ENCODE data around the gene ADGRL3. TPM values are rescaled to one million over a fixed set of nuclear protein-coding genes. Genes with fewer than 3 reads are reported as not detected.
"Not testable (repeated sequence)": the region's sequence is repeated elsewhere in the genome, so short reads cannot be mapped to it uniquely, and the experiment has no call there.

The ADGRL3 gene
- polyA plus RNA-seq, 1 experiment, result 0.35 TPM

DNA sequence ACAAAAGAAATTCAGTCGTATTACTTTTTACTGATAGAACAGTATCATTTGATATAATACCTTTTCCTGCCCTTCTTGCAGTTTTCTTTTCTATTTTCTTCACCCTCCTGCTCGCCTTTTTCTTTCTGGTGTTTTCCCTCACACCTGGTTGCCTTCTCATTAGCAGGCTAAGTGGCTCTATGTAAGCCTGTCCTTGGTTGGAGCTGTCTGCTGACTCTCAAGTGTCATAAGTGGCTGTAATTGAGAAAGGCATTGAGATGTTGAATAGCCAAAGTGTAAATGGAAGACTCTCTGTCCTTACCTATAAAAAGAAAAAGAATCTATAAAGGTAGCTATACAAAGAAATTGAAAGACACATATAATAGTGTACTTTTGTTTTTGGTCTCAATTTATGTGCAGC lies 180.7 kb downstream of the ADGRL3 start:
- Histone ChIP-seq H3K9me3 (ENCODE audit: control insufficient read depth, insufficient read depth, low read length) (no peaks in the 10 kb centered on the region), H3K27ac (ENCODE audit: low read depth, low read length) (no peak overlapping the region), H3K4me3 (ENCODE audit: low read depth, low read length) (no peak overlapping the region), H3K27me3 (ENCODE audit: control insufficient read depth, insufficient read depth, low read length) (no peaks in the 10 kb centered on the region)
- no peak for DNase-seq (ENCODE audit: low read depth, low spot score)
- POLR2A ChIA-PET, result no interaction called here
- TF ChIP-seq, protein P1, sequence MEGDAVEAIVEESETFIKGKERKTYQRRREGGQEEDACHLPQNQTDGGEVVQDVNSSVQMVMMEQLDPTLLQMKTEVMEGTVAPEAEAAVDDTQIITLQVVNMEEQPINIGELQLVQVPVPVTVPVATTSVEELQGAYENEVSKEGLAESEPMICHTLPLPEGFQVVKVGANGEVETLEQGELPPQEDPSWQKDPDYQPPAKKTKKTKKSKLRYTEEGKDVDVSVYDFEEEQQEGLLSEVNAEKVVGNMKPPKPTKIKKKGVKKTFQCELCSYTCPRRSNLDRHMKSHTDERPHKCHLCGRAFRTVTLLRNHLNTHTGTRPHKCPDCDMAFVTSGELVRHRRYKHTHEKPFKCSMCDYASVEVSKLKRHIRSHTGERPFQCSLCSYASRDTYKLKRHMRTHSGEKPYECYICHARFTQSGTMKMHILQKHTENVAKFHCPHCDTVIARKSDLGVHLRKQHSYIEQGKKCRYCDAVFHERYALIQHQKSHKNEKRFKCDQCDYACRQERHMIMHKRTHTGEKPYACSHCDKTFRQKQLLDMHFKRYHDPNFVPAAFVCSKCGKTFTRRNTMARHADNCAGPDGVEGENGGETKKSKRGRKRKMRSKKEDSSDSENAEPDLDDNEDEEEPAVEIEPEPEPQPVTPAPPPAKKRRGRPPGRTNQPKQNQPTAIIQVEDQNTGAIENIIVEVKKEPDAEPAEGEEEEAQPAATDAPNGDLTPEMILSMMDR (IDR thresholded peaks at IDR 0.05; ENCODE audit: low read depth, low read length), result no peak
- CTCF ChIA-PET, result no interaction called here

DNA sequence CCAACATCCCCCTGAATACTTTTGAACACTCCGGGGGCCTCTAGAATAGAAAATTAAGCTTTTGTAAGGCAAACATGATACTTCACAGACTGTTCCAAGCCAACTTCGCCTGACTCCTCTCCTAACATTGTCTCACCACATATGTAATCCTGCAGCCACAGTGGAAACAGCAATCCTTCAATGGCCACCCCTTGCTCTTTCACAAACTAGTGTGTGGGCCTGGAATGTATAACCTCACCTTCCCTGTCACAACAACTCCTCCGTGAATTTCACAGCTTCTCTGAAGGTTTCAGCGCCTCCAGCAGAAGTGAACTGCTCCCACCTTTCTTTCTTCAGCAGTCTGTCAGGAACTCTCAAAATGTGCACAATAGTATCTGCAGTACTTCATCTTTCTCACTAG lies 185.1 kb downstream of the ADGRL3 start:
- no peaks in the 10 kb centered on the region for H3K9me3 ChIP-seq (ENCODE audit: control insufficient read depth, insufficient read depth, low read length)
- no peak for DNase-seq (ENCODE audit: low read depth, low spot score)
- no peak overlapping the region for H3K4me3 ChIP-seq (ENCODE audit: low read depth, low read length)
- CTCF ChIA-PET, result no interaction called here
- no peaks in the 10 kb centered on the region for H3K27me3 ChIP-seq (ENCODE audit: control insufficient read depth, insufficient read depth, low read length)
- POLR2A ChIA-PET, result no interaction called here
- H3K27ac ChIP-seq (ENCODE audit: low read depth, low read length), result no peak overlapping the region
- TF ChIP-seq, protein P1 (IDR thresholded peaks at IDR 0.05; ENCODE audit: low read depth, low read length), result no peak

DNA sequence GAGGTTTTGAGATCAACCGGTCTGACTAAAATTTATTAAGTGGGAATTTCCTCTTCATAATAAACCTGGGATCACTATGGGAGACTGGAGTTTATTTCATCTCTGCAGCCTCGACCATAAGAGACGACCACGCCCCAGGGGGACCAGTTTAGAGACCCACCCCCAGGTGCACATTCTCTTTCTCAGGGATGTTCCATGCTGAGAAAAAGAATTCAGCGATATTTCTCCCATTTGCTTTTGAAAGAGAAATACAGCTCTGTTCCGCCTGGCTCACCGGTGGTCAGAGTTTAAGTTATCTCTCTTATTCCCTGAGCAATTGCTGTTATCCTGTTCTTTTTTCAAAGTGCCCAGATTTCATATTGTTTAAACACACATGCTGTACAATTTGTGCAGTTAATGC lies 187.2 kb downstream of the ADGRL3 start:
- CTCF ChIA-PET; H3K9me3 ChIP-seq (ENCODE audit: control insufficient read depth, insufficient read depth, low read length); H3K27ac ChIP-seq (ENCODE audit: low read depth, low read length); H3K27me3 ChIP-seq (ENCODE audit: control insufficient read depth, insufficient read depth, low read length); DNase-seq (ENCODE audit: low read depth, low spot score); POLR2A ChIA-PET; H3K4me3 ChIP-seq (ENCODE audit: low read depth, low read length): not testable (repeated sequence)

DNA sequence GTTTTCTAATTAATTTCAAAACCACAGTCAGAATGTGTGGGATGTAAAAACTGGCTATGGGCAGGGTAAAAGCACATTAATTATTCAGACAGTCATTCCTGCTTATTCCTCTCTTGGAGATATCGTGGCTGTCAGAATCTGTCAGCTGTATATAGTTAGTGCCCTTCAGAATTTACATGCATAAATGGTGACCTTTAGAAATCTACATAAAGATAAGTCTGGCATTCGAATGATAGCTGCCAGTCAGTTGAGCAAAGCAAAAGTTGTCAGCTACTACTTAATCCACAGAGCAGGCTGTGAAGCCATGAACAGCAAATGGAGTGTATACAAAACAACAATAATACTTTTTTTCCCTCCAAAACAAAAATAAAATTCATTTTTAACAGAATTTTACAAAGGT lies 189.5 kb downstream of the ADGRL3 start:
- POLR2A ChIA-PET, result no interaction called here
- CTCF ChIA-PET, result no interaction called here

DNA sequence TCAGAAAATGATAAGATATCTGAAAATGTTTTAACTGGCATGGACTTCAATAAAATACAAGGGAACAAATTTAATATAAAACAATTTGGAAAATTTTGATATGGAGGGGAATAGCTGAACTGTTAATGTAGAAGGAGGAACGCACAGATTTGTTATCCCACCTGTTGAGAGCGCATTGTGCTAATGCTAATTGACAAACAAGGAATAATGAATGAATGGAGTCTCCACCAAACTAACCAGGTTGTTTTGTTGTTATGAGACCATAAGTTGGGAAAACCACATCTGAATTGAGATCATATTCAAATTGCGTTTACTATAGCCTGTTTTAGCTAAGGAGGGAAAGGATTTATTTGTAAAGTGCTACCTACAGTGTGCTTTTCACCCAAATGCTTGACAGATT lies 195.6 kb downstream of the ADGRL3 start:
- H3K9me3 ChIP-seq (ENCODE audit: control insufficient read depth, insufficient read depth, low read length), result no peaks in the 10 kb centered on the region
- H3K27me3 ChIP-seq (ENCODE audit: control insufficient read depth, insufficient read depth, low read length), result no peaks in the 10 kb centered on the region
- no peak for DNase-seq (ENCODE audit: low read depth, low spot score)
- H3K4me3 ChIP-seq (ENCODE audit: low read depth, low read length), result no peak overlapping the region
- ChIA-PET CTCF (no interaction called here), POLR2A (no interaction called here)
- no peak overlapping the region for H3K27ac ChIP-seq (ENCODE audit: low read depth, low read length)
- TF ChIP-seq, protein P1 (IDR thresholded peaks at IDR 0.05; ENCODE audit: low read depth, low read length), result no peak

More for the DNA sequence above, 189.5 kb downstream of the ADGRL3 start:
- H3K27me3 ChIP-seq (ENCODE audit: control insufficient read depth, insufficient read depth, low read length), result no peaks in the 10 kb centered on the region
- H3K9me3 ChIP-seq (ENCODE audit: control insufficient read depth, insufficient read depth, low read length), result no peaks in the 10 kb centered on the region
- H3K4me3 ChIP-seq (ENCODE audit: low read depth, low read length), result no peak overlapping the region
- TF ChIP-seq, protein P1 (IDR thresholded peaks at IDR 0.05; ENCODE audit: low read depth, low read length), result no peak
- H3K27ac ChIP-seq (ENCODE audit: low read depth, low read length), result no peak overlapping the region
- no peak for DNase-seq (ENCODE audit: low read depth, low spot score)

DNA sequence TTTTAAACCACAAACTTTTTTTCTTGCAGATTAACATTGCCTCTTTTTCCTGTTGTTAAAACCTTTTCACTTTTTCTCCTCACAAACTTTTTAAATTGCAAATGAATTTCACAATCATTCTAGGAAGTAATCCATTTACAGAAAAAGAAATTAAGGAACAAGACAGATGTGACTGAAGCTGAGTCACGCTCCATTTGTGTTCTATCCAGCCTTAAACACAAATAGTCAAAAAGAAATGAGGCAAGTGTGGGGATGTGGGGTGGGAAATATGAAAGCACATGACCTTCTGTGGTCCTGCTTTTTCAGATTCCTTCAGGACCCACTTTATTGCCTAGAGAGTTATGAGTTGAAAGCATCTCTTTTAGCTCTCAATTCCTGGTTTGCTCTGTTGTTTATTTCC lies 197.0 kb downstream of the ADGRL3 start:
- DNase-seq (ENCODE audit: low read depth, low spot score), result no peak
- H3K27me3 ChIP-seq (ENCODE audit: control insufficient read depth, insufficient read depth, low read length), result no peaks in the 10 kb centered on the region
- H3K27ac ChIP-seq (ENCODE audit: low read depth, low read length), result no peak overlapping the region
- TF ChIP-seq, protein P1 (IDR thresholded peaks at IDR 0.05; ENCODE audit: low read depth, low read length), result no peak
- no peak overlapping the region for H3K4me3 ChIP-seq (ENCODE audit: low read depth, low read length)
- ChIA-PET POLR2A (no interaction called here), CTCF (no interaction called here)
- no peaks in the 10 kb centered on the region for H3K9me3 ChIP-seq (ENCODE audit: control insufficient read depth, insufficient read depth, low read length)
